Mesodermal cell (in vitro differentiated cells): Measurements from ENCODE around the gene CKS2.

Source experiments
- H3K27ac ChIP-seq: 2 replicates; pipeline ENCODE4 v1.7.0; 2013; ENCODE audit warnings: mild to moderate bottlenecking, low read depth, low read length, moderate library complexity; ENCODE audit not compliant: severe bottlenecking
- H3K36me3 ChIP-seq: 2 replicates; pipeline ENCODE4 v1.7.1; 2013; ENCODE audit warnings: mild to moderate bottlenecking, low read length, moderate library complexity; ENCODE audit not compliant: control insufficient read depth, insufficient read depth
- H3K4me1 ChIP-seq: one replicate; pipeline ENCODE4 v1.7.1; 2013; ENCODE audit warnings: mild to moderate bottlenecking, low read length; ENCODE audit not compliant: insufficient read depth, control insufficient read depth, poor library complexity, severe bottlenecking
- H3K4me3 ChIP-seq: 2 replicates; pipeline ENCODE4 v1.7.0; 2013; ENCODE audit warnings: low read length, control low read depth, mild to moderate bottlenecking; ENCODE audit not compliant: insufficient read depth, poor library complexity, severe bottlenecking; ENCODE audit errors: extremely low read depth
- H3K9me3 ChIP-seq: 2 replicates; pipeline ENCODE4 v1.7.1; 2013; ENCODE audit warnings: mild to moderate bottlenecking, low read length, moderate library complexity; ENCODE audit not compliant: control insufficient read depth
- WGBS, 2 experiments: methylation state at CpG; one replicate each; pipeline ENCODE4 v1.1.5; 2013; ENCODE audit warnings: missing lambda C conversion rate in 2 of 2; ENCODE audit not compliant: insufficient coverage in 2 of 2; 5-methylcytosine and 5-hydroxymethylcytosine counted together

The CKS2 gene

GRCh38 chr9:89349607-89350006 is 38.6 kb downstream of the CKS2 start:
- no peaks in the 10 kb centered on the region for H3K4me1 ChIP-seq
- peaks cover 96% of the 10 kb centered on the region for H3K36me3 ChIP-seq
- H3K27ac ChIP-seq, result no peak overlapping the region
- WGBS, 2 experiments, result 92 to 95% methylated on average over 3 to 4 of the region's 6 CpGs
- H3K4me3 ChIP-seq, result no peak overlapping the region
- H3K9me3 ChIP-seq, result no peaks in the 10 kb centered on the region

DNA sequence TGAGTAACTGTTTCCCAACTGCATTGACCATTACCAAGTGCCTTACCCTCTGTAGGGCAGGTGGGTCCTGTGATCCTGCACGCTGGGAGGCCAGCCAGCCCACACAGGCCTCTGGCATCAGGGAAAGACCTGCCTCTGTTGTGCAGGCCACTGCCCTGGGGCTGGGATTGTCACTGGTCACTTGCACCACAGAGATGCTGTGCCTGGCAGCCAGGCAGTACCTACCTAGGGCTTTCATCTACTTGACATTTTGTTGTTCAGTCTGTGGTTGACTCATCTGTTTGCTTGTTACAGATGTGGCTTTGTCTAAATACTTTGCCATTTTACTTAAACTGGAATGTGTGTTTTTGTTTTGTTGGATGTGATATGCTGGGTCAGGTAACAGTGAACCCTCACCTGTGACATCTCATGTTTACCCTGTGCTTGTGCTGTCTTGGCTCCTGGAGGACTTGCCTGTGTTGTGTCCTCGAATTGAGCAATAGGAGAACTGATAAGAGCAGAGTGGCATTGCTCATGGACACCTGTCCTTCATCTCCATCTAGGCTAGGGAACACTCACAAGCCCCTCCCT is 40.1 kb downstream of the CKS2 start:
- no peak overlapping the region for H3K27ac ChIP-seq
- WGBS, 2 experiments, result 92 to 93% methylated on average over 2 of the region's 2 CpGs
- H3K4me3 ChIP-seq, result no peak overlapping the region
- peaks cover 97% of the 10 kb centered on the region for H3K36me3 ChIP-seq
- H3K9me3 ChIP-seq, result no peaks in the 10 kb centered on the region
- H3K4me1 ChIP-seq, result no peaks in the 10 kb centered on the region

GRCh38 chr9:89351584-89352300 is 40.7 kb downstream of the CKS2 start:
- H3K36me3 ChIP-seq, result peaks cover 98% of the 10 kb centered on the region
- H3K27ac ChIP-seq, result no peak overlapping the region
- H3K4me3 ChIP-seq, result no peak overlapping the region
- WGBS, 2 experiments, result 93 to 95% methylated on average over 5 of the region's 6 CpGs
- no peaks in the 10 kb centered on the region for H3K4me1 ChIP-seq
- H3K9me3 ChIP-seq, result no peaks in the 10 kb centered on the region

GRCh38 chr9:89352451-89352850 is 41.5 kb downstream of the CKS2 start:
- no peak overlapping the region for H3K27ac ChIP-seq
- H3K36me3 ChIP-seq, result peaks cover 98% of the 10 kb centered on the region
- WGBS, 2 experiments, result 81 to 93% methylated on average over 2 to 3 of the region's 3 CpGs

GRCh38 chr9:89352874-89353649 is 42.1 kb downstream of the CKS2 start:
- peaks cover 98% of the 10 kb centered on the region for H3K36me3 ChIP-seq
- no peak overlapping the region for H3K4me3 ChIP-seq
- H3K4me1 ChIP-seq, result no peaks in the 10 kb centered on the region
- H3K9me3 ChIP-seq, result no peaks in the 10 kb centered on the region
- 92 to 97% methylated on average over 7 to 8 of the region's 8 CpGs for WGBS, 2 experiments
- no peak overlapping the region for H3K27ac ChIP-seq

More at GRCh38 chr9:89352451-89352850, 41.5 kb downstream of the CKS2 start:
- H3K4me1 ChIP-seq, result no peaks in the 10 kb centered on the region
- no peaks in the 10 kb centered on the region for H3K9me3 ChIP-seq
- no peak overlapping the region for H3K4me3 ChIP-seq

- peaks cover 98% of the 10 kb centered on the region for H3K36me3 ChIP-seq
- WGBS, 2 experiments, result 94 to 97% methylated on average over 3 of the region's 3 CpGs
- no peak overlapping the region for H3K4me3 ChIP-seq
- no peak overlapping the region for H3K27ac ChIP-seq
- H3K4me1 ChIP-seq, result no peaks in the 10 kb centered on the region
- H3K9me3 ChIP-seq, result no peaks in the 10 kb centered on the region
Measured at GRCh38 chr9:89353989-89354388, 43.0 kb downstream of the CKS2 start.

- Histone ChIP-seq H3K36me3 (peaks cover 97% of the 10 kb centered on the region), H3K4me3 (no peak overlapping the region), H3K9me3 (no peaks in the 10 kb centered on the region), H3K4me1 (no peaks in the 10 kb centered on the region), H3K27ac (no peak overlapping the region)
- 96 to 100% methylated on average over 4 to 5 of the region's 6 CpGs for WGBS, 2 experiments
Measured at GRCh38 chr9:89354471-89354870, 43.5 kb downstream of the CKS2 start.

- 100% methylated on average over 1 to 2 of the region's 2 CpGs for WGBS, 2 experiments
- H3K27ac ChIP-seq, result no peak overlapping the region
- H3K4me3 ChIP-seq, result no peak overlapping the region
- no peaks in the 10 kb centered on the region for H3K4me1 ChIP-seq
- H3K36me3 ChIP-seq, result peaks cover 97% of the 10 kb centered on the region
- H3K9me3 ChIP-seq, result no peaks in the 10 kb centered on the region
Measured at GRCh38 chr9:89356782-89357181, 45.8 kb downstream of the CKS2 start.

DNA sequence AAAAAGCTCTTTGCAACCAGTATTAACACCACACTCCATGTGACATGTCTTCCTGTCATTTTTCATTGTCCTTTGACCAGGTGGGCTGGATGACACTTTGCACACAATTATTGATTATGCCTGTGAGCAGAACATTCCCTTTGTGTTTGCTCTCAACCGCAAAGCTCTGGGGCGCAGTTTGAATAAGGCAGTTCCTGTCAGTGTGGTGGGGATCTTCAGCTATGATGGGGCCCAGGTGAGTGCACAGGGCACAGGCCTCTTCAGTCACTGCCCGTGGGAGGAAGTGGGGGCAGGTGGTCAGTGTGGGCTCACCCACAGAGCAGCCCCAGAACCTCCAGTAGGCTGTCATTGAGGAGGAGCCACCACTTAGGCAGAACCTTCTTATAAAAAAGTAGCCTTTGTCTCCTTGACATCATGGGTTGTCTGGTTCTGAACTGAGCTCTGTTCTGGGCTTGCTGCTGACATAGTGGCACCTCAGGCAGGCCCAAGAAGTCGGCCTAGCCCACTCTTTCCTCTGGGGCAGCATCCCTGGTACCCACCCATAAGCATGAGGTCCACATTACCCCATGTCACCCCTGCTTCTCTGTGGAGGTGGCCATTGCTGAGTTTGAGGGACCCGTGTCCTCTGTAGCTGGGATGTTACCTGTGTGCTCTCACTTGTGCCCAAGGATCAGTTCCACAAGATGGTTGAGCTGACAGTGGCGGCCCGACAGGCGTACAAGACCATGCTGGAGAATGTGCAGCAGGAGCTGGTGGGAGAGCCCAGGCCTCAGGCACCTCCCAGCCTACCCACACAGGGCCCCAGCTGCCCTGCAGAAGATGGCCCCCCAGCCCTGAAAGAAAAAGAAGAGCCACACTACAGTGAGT is 46.6 kb downstream of the CKS2 start:
- H3K36me3 ChIP-seq, result peaks cover 97% of the 10 kb centered on the region
- H3K27ac ChIP-seq, result no peak overlapping the region
- no peaks in the 10 kb centered on the region for H3K4me1 ChIP-seq
- no peaks in the 10 kb centered on the region for H3K9me3 ChIP-seq
- H3K4me3 ChIP-seq, result no peak overlapping the region
- 94 to 97% methylated on average over 4 to 6 of the region's 8 CpGs for WGBS, 2 experiments

GRCh38 chr9:89358376-89358916 is 47.5 kb downstream of the CKS2 start:
- H3K4me3 ChIP-seq, result no peak overlapping the region
- H3K36me3 ChIP-seq, result peaks cover 89% of the 10 kb centered on the region
- H3K4me1 ChIP-seq, result no peaks in the 10 kb centered on the region
- no peak overlapping the region for H3K27ac ChIP-seq
- WGBS, 2 experiments, result 100% methylated on average over 3 of the region's 3 CpGs
- H3K9me3 ChIP-seq, result no peaks in the 10 kb centered on the region
